Measurements from ENCODE around the gene TMEM120A. TPM values are rescaled to one million over a fixed set of nuclear protein-coding genes. Genes with fewer than 3 reads are reported as not detected.
A peak's percentile ranks its signal among the peaks of the same experiment; 100 is the strongest.

TMEM120A gene
- total RNA-seq, 2 donors from 2014 or later = 54.2 to 55.3 TPM

GRCh38 chr7:75945297-75946168 is 48.9 kb downstream of the TMEM120A start:
- no peak for DNase-seq (ENCODE audit: low spot score)
- intact Hi-C loops (cut with DNase I) = no loop called here

GRCh38 chr7:75944507-75944906 is 49.9 kb downstream of the TMEM120A start:
- DNase-seq (ENCODE audit: low spot score) = no peak

GRCh38 chr7:75943864-75944263 is 50.5 kb downstream of the TMEM120A start:
- intact Hi-C loops (cut with DNase I) = no loop called here

More at GRCh38 chr7:75944507-75944906, 49.9 kb downstream of the TMEM120A start:
- intact Hi-C loops (cut with DNase I) = no loop called here

GRCh38 chr7:75938921-75939320 is 55.5 kb downstream of the TMEM120A start:
- intact Hi-C loops (cut with DNase I) = loop anchor here in 1 of 2 donors (5.0 kb wide), 1 partner anchor 1293 kb away; no protein-coding TSS in a partner anchor
- DNase-seq (ENCODE audit: low spot score) = no peak

More at GRCh38 chr7:75943864-75944263, 50.5 kb downstream of the TMEM120A start:
- DNase-seq (ENCODE audit: low spot score) = no peak

- DNase-seq (ENCODE audit: low spot score) = peak; percentile 89
- intact Hi-C loops (cut with DNase I) = loop anchor here in 1 of 2 donors (5.0 kb wide), 1 partner anchor 1294 kb away; no protein-coding TSS in a partner anchor
Observed at GRCh38 chr7:75937958-75938786, 56.2 kb downstream of the TMEM120A start.

Other genes starting within 250 kb of the TMEM120A start
- gene CCL26, start 222.4 kb downstream of the TMEM120A start, total RNA-seq = under 1 TPM; 0.97 to 1.00 TPM
- not detected for gene CCL24, start 180.8 kb downstream of the TMEM120A start, total RNA-seq
- gene RHBDD2, start 115.6 kb downstream of the TMEM120A start, total RNA-seq = 10 to 100 TPM; 28.9 to 30.8 TPM
- 10 to 100 TPM; 76.3 to 88.8 TPM for gene POR, start 79.4 kb downstream of the TMEM120A start, total RNA-seq
- gene STYXL1, start 53.4 kb upstream of the TMEM120A start, total RNA-seq = 10 to 100 TPM in 1 of 2 donors, 1 to 10 TPM in 1; 4.8 to 22.6 TPM
- gene MDH2, start 53.5 kb upstream of the TMEM120A start, total RNA-seq = 10 to 100 TPM; 94.5 to 94.9 TPM
- 1 to 10 TPM; 5.2 to 5.3 TPM for gene SRRM3, start 207.3 kb upstream of the TMEM120A start, total RNA-seq